LNCAP (cell line): ENCODE measurements around the gene TNP2.

Experiments
- CTCF ChIP-seq: fragments of 450-650 bp; IDR thresholded peaks from 2 replicates; pipeline ENCODE4 v1.5.1; 2017; ENCODE audit warnings: mild to moderate bottlenecking

Gene TNP2

GRCh38 chr16:11276896-11277593 lies 7.9 kb upstream of the TNP2 start:
- TF ChIP-seq CTCF, result no peak

GRCh38 chr16:11276143-11276895 lies 7.2 kb upstream of the TNP2 start, which contains the start of gene PRM2:
TSS of gene PRM2 (minus strand) at chr16:11276480. CDS start at chr16:11276370, 110 bp downstream.
- no peak for TF ChIP-seq CTCF

GRCh38 chr16:11274964-11275363 lies 5.8 kb upstream of the TNP2 start:
- TF ChIP-seq CTCF, result no peak

- no peak for TF ChIP-seq CTCF
These were observed 4.7 kb upstream of the TNP2 start for GRCh38 chr16:11273721-11274324.

- no peak for TF ChIP-seq CTCF
These were observed 4.0 kb upstream of the TNP2 start, which contains the start of gene PRM3 for GRCh38 chr16:11272921-11273720. TSS of gene PRM3 (minus strand) at chr16:11273629. CDS start at chr16:11273595, 34 bp downstream.

DNA sequence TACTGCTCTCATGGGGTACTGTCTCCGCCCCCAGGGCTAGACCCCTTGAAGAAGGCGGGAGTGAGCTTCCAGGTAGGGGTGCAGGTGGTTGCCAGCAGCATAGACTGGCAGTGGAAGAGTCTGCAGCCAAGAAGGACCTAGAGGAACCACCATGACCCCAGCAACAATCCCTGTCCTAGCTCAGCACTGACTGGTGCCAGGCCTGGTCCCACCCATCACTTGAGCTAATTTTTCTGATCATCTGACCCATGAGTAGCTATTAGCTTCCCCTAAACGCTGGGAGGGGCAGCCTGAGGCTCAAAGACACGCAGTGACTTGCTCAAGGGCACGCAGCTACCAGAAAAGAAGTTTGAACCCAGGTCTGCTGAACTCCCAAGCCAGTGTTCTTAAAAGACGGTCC lies 3.4 kb upstream of the TNP2 start:
- TF ChIP-seq CTCF, result no peak

DNA sequence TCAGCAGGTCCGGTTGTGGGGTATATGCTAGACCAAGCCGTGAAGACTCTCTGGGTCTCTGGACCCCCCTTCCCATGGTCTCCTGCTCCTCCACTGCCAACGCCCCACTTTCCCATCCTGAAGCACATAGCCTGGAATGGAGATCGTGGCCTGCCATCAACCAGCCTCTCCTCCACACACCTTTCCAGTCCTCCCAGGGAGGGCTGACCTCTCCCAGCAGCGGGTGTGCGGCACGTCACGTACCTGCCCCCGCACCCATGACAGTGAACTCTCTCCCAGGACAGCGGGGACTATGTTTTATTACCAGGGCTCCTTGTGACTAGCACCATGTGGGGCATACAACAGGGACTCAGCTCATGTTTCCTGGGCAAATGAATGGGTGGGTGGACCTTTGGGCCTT lies 2.5 kb upstream of the TNP2 start:
- TF ChIP-seq CTCF, result no peak
